Hematopoietic multipotent progenitor cell treated with erythropoietin and hydrocortisone succinate and interleukin-3 and kit ligand, for 8 days (in vitro differentiated cells): Measurements from ENCODE around the gene TMEM120A.

Experiments used
- DNase-seq: peaks from one replicate; pipeline ENCODE4 v3.0.0-alpha.2; 2015

TMEM120A gene

GRCh38 chr7:75955331-75955955 is 39.0 kb downstream of the TMEM120A start:
- no peak for DNase-seq

- DNase-seq: no peak
Measured at GRCh38 chr7:75953931-75954330, 40.5 kb downstream of the TMEM120A start.

- no peak for DNase-seq
Measured at GRCh38 chr7:75953431-75953830, 41.0 kb downstream of the TMEM120A start.

- DNase-seq: no peak
Measured at GRCh38 chr7:75951506-75951905, 42.9 kb downstream of the TMEM120A start.

GRCh38 chr7:75950111-75950681 is 44.2 kb downstream of the TMEM120A start:
- DNase-seq: no peak

- no peak for DNase-seq
Measured at GRCh38 chr7:75948179-75948578, 46.2 kb downstream of the TMEM120A start.

GRCh38 chr7:75946207-75946855 is 48.1 kb downstream of the TMEM120A start:
- no peak for DNase-seq

GRCh38 chr7:75945297-75946168 is 48.9 kb downstream of the TMEM120A start:
- no peak for DNase-seq

GRCh38 chr7:75944507-75944906 is 49.9 kb downstream of the TMEM120A start:
- DNase-seq: no peak

- DNase-seq: no peak
Measured at GRCh38 chr7:75943864-75944263, 50.5 kb downstream of the TMEM120A start.

GRCh38 chr7:75938921-75939320 is 55.5 kb downstream of the TMEM120A start:
- no peak for DNase-seq

- DNase-seq: no peak
Measured at GRCh38 chr7:75937958-75938786, 56.2 kb downstream of the TMEM120A start.
